ENCODE data around the gene VPS51.
A peak's percentile ranks its signal among the peaks of the same experiment; 100 is the strongest.

Gene VPS51

GRCh38 chr11:65095974-65096806 lies at the start of gene VPS51:
Gene VPS51 (plus strand): TSS chr11:65096214. CDS start chr11:65096251, 37 bp downstream.
- DNase-seq, result peak; percentile 87

- DNase-seq, result no peak
Measured at GRCh38 chr11:65047581-65048422, 48.2 kb upstream of the VPS51 start.

GRCh38 chr11:65051398-65051858 lies 44.6 kb upstream of the VPS51 start:
- no peak for DNase-seq

GRCh38 chr11:65053827-65054508 lies 42.0 kb upstream of the VPS51 start:
- DNase-seq, result no peak

GRCh38 chr11:65055538-65055937 lies 40.5 kb upstream of the VPS51 start:
- DNase-seq, result no peak

GRCh38 chr11:65056999-65057398 lies 39.0 kb upstream of the VPS51 start:
- DNase-seq, result no peak

- no peak for DNase-seq
Measured at GRCh38 chr11:65057526-65057925, 38.5 kb upstream of the VPS51 start.

GRCh38 chr11:65058012-65058411 lies 38.0 kb upstream of the VPS51 start:
- no peak for DNase-seq

- no peak for DNase-seq
Measured at GRCh38 chr11:65058419-65059054, 37.5 kb upstream of the VPS51 start, which contains the start of gene NAALADL1. Gene NAALADL1 (minus strand): TSS chr11:65058553. CDS start chr11:65058521, 32 bp downstream.

- no peak for DNase-seq
Measured at GRCh38 chr11:65059523-65059922, 36.5 kb upstream of the VPS51 start.

- DNase-seq, result no peak
Measured at GRCh38 chr11:65059959-65060824, 35.8 kb upstream of the VPS51 start.

GRCh38 chr11:65060913-65061408 lies 35.1 kb upstream of the VPS51 start:
- DNase-seq, result no peak

GRCh38 chr11:65063532-65063931 lies 32.5 kb upstream of the VPS51 start:
- DNase-seq, result no peak

- no peak for DNase-seq
Measured at GRCh38 chr11:65064847-65065240, 31.2 kb upstream of the VPS51 start.

- DNase-seq, result no peak
Measured at GRCh38 chr11:65065851-65066250, 30.2 kb upstream of the VPS51 start.

GRCh38 chr11:65066315-65066714 lies 29.7 kb upstream of the VPS51 start:
- no peak for DNase-seq

GRCh38 chr11:65066805-65067291 lies 29.2 kb upstream of the VPS51 start:
- DNase-seq, result peak; percentile 6

- no peak for DNase-seq
Measured at GRCh38 chr11:65067446-65067845, 28.6 kb upstream of the VPS51 start.

GRCh38 chr11:65069217-65069616 lies 26.8 kb upstream of the VPS51 start:
- no peak for DNase-seq

GRCh38 chr11:65071907-65072630 lies 23.9 kb upstream of the VPS51 start:
- DNase-seq, result no peak

- no peak for DNase-seq
Measured at GRCh38 chr11:65072631-65072966, 23.4 kb upstream of the VPS51 start.
